Mucosa of rectum (tissue), 2 donors: ENCODE data around the gene WLS.

Experiments used
- H3K27ac ChIP-seq, 2 donors: one replicate each; pipeline ENCODE4 v1.7.0; 2013; ENCODE audit warnings: inconsistent platforms in 2 of 2, low read depth in 2 of 2, low read length in 2 of 2
- H3K27me3 ChIP-seq, 2 donors: one replicate each; pipeline ENCODE4 v1.7.0; 2013; ENCODE audit warnings: low read length in 2 of 2; ENCODE audit not compliant: control insufficient read depth in 2 of 2, insufficient read depth in 2 of 2
- H3K36me3 ChIP-seq, 2 donors: one replicate each; pipeline ENCODE4 v1.7.0; 2013; ENCODE audit warnings: low read length in 2 of 2; ENCODE audit not compliant: control insufficient read depth in 2 of 2, insufficient read depth in 2 of 2
- H3K4me1 ChIP-seq, 2 donors: one replicate each; pipeline ENCODE4 v1.7.0; 2013; ENCODE audit warnings: low read length in 2 of 2, mild to moderate bottlenecking in 1 of 2; ENCODE audit not compliant: control insufficient read depth in 2 of 2, insufficient read depth in 2 of 2
- H3K4me3 ChIP-seq, 2 donors: one replicate each; pipeline ENCODE4 v1.7.0; 2013; ENCODE audit warnings: low read length in 2 of 2
- H3K9ac ChIP-seq, 2 donors: one replicate each; pipeline ENCODE4 v1.7.0; 2013; ENCODE audit warnings: low read length in 2 of 2, low read depth in 1 of 2, mild to moderate bottlenecking in 1 of 2
- H3K9me3 ChIP-seq, 2 donors: one replicate each; pipeline ENCODE4 v1.7.0; 2013; ENCODE audit warnings: low read length in 2 of 2; ENCODE audit not compliant: control insufficient read depth in 2 of 2
- donor health status: healthy.
- donor health status: Normal muscosa, but diverticular disease.

The WLS gene

DNA sequence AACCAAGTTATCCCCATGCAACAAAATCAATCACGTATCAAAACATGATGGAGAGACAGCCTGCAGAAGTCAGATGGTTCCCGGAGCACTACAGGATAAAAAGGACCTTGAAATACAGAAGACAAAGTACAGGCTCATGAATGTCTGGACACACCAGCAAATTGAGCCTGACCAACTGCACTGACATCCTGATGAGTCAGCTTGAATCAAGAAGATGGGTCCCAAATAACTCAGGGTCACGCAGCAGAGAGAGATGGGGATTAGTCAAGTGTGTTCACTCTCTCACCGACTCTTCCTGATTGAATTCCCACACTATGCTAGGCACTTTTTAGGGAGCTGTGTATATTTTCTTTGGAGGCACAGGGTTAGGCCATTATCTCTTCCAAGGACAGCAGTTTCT, 110.8 kb downstream of the WLS start:
- H3K27ac ChIP-seq: no peak overlapping the region
- H3K27me3 ChIP-seq: no peaks in the 10 kb centered on the region
- no peaks in the 10 kb centered on the region for H3K9me3 ChIP-seq
- no peak overlapping the region for H3K4me3 ChIP-seq
- H3K4me1 ChIP-seq: no peaks in the 10 kb centered on the region
- no peak overlapping the region for H3K9ac ChIP-seq
- H3K36me3 ChIP-seq: peaks cover 15 to 20% of the 10 kb centered on the region in 2 donors

GRCh38 chr1:68120136-68120791, 112.1 kb downstream of the WLS start:
- Histone ChIP-seq H3K4me3 (no peak overlapping the region), H3K9me3 (no peaks in the 10 kb centered on the region), H3K27ac (no peak overlapping the region), H3K9ac (no peak overlapping the region), H3K4me1 (no peaks in the 10 kb centered on the region), H3K36me3 (peaks cover 12 to 15% of the 10 kb centered on the region in 2 donors), H3K27me3 (no peaks in the 10 kb centered on the region)

DNA sequence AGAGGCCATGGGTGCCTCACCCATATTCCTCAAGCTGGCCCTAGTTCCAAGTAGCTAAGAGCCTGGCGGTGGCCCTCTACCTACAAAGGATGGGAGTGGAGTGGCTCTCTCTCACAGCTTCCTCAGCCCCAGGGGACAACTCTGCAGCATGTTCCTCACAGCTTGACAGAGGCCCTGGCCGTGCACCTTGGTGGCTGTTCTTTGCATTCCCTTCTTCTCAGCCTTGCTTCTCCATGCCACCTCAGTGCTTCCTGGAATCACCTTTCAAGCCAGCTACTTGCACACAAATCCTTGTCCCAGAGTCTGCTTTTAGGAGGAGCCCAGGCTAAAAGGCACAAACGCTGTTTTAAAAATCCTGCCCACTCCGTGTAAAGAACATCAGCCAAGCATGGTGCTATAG, 112.9 kb downstream of the WLS start:
- Histone ChIP-seq H3K9me3 (no peaks in the 10 kb centered on the region), H3K27ac (no peak overlapping the region), H3K36me3 (peaks cover 7 to 9% of the 10 kb centered on the region in 2 donors), H3K27me3 (no peaks in the 10 kb centered on the region), H3K4me3 (no peak overlapping the region), H3K4me1 (no peaks in the 10 kb centered on the region), H3K9ac (no peak overlapping the region)

DNA sequence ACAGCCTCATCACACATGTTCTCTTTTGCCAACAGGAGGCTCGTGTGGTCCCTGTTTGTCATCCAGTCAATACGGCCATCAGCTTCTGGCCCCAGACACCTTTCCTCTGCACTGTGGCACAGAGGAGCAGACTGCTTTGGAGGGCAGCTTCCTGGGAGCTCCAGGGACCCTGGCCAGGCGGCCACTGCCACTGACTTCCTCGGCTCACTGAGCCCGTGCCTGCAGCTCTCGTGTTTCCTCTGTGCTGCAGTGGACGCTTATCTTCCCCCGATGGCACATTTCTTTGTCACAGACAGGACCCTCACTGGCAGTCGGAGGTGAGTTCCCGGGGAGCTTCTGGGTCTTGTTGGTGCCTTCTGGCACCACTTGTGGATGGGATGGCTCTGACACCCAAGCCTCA, 114.9 kb downstream of the WLS start:
- H3K36me3 ChIP-seq: peaks cover 0 to 4% of the 10 kb centered on the region in 2 donors
- H3K27me3 ChIP-seq: no peaks in the 10 kb centered on the region
- no peaks in the 10 kb centered on the region for H3K9me3 ChIP-seq
- H3K9ac ChIP-seq: no peak overlapping the region
- H3K27ac ChIP-seq: no peak overlapping the region
- H3K4me1 ChIP-seq: no peaks in the 10 kb centered on the region
- no peak overlapping the region for H3K4me3 ChIP-seq

DNA sequence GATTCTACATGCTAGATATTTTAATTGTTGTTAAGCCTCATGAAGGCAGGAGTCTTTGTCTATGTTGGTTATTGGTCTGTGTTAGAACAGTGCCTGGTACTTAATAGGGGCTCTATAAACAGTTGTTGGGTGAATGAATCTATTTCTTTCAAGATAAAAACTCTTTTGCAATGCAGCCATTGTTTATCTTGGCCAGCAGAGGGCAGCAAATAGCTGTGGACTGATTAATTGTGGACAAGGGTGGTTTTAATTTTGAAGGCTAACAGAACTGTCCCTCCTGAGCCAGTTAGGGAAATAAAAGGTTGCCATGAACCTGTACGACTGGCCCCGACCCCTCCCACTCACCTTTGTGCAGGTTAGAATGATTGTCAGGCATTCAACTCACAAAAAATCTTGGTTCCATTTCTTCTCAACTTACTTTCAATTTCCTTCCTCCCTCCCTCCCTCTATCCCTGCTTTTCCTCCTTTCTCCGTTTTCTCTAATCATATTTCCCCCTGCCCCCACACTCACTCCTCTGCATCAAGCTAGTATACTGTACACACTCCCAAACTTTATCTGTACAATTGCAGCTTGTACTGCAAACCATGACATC, 115.6 kb downstream of the WLS start:
- Histone ChIP-seq H3K9ac (no peak overlapping the region), H3K36me3 (peaks cover 0 to 4% of the 10 kb centered on the region in 2 donors), H3K4me1 (peaks cover 0 to under 1% of the 10 kb centered on the region in 2 donors), H3K4me3 (peak overlapping the region in 1 of 2 donors; percentile 37), H3K9me3 (no peaks in the 10 kb centered on the region), H3K27ac (no peak overlapping the region), H3K27me3 (no peaks in the 10 kb centered on the region)

- no peaks in the 10 kb centered on the region for H3K27me3 ChIP-seq
- H3K27ac ChIP-seq: no peak overlapping the region
- peaks cover 0 to 4% of the 10 kb centered on the region in 2 donors for H3K4me1 ChIP-seq
- H3K4me3 ChIP-seq: no peak overlapping the region
- H3K9me3 ChIP-seq: no peaks in the 10 kb centered on the region
- no peaks in the 10 kb centered on the region for H3K36me3 ChIP-seq
- no peak overlapping the region for H3K9ac ChIP-seq
Measured at GRCh38 chr1:68115308-68115707, 117.0 kb downstream of the WLS start.

- H3K4me1 ChIP-seq: peaks cover 0 to 4% of the 10 kb centered on the region in 2 donors
- no peaks in the 10 kb centered on the region for H3K9me3 ChIP-seq
- no peak overlapping the region for H3K27ac ChIP-seq
- no peak overlapping the region for H3K4me3 ChIP-seq
- no peaks in the 10 kb centered on the region for H3K27me3 ChIP-seq
- no peak overlapping the region for H3K9ac ChIP-seq
- H3K36me3 ChIP-seq: no peaks in the 10 kb centered on the region
Measured at GRCh38 chr1:68113966-68114365, 118.4 kb downstream of the WLS start.

- Histone ChIP-seq H3K27ac (no peak overlapping the region), H3K4me1 (peaks cover 0 to 4% of the 10 kb centered on the region in 2 donors), H3K4me3 (no peak overlapping the region), H3K9me3 (no peaks in the 10 kb centered on the region), H3K9ac (no peak overlapping the region), H3K27me3 (no peaks in the 10 kb centered on the region), H3K36me3 (no peaks in the 10 kb centered on the region)
Measured at GRCh38 chr1:68112835-68113243, 119.5 kb downstream of the WLS start.

GRCh38 chr1:68111519-68112436, 120.5 kb downstream of the WLS start:
- peaks cover 0 to 4% of the 10 kb centered on the region in 2 donors for H3K4me1 ChIP-seq
- H3K4me3 ChIP-seq: no peak overlapping the region
- no peaks in the 10 kb centered on the region for H3K9me3 ChIP-seq
- no peak overlapping the region for H3K9ac ChIP-seq
- H3K27ac ChIP-seq: no peak overlapping the region
- H3K27me3 ChIP-seq: no peaks in the 10 kb centered on the region
- no peaks in the 10 kb centered on the region for H3K36me3 ChIP-seq

DNA sequence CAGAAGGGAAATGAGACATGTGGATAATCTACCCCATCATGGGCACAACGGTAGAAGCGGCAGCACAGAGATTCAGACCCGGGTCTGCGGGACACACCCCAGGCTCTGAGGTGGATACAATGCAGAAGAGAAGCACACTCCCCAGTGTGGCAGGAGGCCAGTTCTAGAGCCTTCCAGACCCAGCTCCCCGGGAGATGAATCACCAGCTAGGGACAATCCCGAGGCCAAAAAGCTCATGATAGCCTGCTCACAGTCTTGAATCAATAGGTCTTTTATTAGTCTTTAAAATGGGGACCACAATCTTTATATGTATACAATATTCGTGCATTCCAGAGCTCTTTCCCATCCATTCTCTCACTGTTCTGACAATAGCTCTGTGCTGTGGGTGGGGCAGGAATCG, 124.6 kb downstream of the WLS start:
- no peak overlapping the region for H3K9ac ChIP-seq
- no peaks in the 10 kb centered on the region for H3K9me3 ChIP-seq
- peaks cover 0 to 6% of the 10 kb centered on the region in 2 donors for H3K4me1 ChIP-seq
- H3K27ac ChIP-seq: no peak overlapping the region
- H3K36me3 ChIP-seq: no peaks in the 10 kb centered on the region
- H3K27me3 ChIP-seq: no peaks in the 10 kb centered on the region
- H3K4me3 ChIP-seq: no peak overlapping the region
